NCI-H2171 (cell line): ENCODE measurements around the gene CCR3.
"Not testable (repeated sequence)": the region's sequence is repeated elsewhere in the genome, so short reads cannot be mapped to it uniquely, and the experiment has no call there.

Source experiments
- DNase-seq: peaks from one replicate; lab custom pipeline; 2025; lab: John Stamatoyannopoulos, UW

CCR3 gene

GRCh38 chr3:46242120-46242519 lies at the start of gene CCR3:
TSS of gene CCR3 (plus strand) at chr3:46242460. CDS start at chr3:46265159, 22,699 bp downstream.
- no peak for DNase-seq

DNA sequence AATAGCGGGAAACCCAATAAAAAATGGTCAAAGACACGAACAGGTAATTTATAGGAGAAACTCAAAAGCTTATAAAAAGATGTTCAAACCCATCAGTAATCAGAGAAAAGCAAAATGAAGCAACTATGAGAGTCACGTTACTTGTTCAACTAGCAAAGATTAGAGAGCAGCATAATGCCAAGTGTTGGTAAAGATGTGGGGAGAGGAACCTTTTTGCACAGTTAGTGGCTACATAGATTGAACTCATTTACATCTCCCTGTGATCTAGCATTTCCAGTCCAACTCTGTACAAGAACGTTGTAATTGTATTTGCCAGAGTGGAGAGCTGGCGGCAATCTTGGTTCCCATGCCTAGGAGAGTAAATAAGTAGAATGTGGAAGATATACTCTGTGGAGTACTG lies 49.3 kb upstream of the CCR3 start:
- DNase-seq = no peak

GRCh38 chr3:46193436-46193835 lies 48.8 kb upstream of the CCR3 start:
- DNase-seq = no peak

DNA sequence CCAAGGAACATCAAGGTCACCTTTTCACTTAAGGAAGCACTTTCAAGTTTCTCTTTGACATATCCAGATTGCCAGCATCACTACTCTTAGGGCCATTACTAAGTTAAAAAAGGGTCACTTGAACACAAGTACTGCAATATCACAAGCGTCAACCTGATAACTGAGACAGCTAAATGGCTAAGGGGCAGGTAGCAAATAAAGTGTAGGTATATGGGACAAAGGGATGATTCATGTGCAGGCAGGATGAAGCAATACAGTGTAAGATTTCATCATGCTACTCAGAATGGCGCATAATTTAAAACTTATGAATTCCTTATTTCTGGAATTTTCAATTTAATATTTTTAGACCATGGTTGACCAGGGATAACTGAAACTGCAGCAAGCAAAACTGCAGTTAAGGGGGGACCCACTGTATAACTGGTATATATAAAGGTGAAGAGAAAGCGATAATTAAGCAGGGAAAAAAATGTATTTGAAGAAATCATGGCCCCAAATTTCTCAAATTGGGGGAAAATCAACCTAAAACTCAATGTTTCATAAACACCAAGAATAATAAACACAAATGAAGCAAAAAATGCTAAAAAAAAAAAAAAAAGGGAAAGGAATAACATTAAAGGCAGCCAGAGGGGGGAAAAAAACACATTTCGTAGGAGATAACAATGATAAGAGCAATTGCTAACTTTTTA lies 47.2 kb upstream of the CCR3 start:
- no peak for DNase-seq

- DNase-seq = no peak
Measured at GRCh38 chr3:46196261-46196957, 45.9 kb upstream of the CCR3 start.

DNA sequence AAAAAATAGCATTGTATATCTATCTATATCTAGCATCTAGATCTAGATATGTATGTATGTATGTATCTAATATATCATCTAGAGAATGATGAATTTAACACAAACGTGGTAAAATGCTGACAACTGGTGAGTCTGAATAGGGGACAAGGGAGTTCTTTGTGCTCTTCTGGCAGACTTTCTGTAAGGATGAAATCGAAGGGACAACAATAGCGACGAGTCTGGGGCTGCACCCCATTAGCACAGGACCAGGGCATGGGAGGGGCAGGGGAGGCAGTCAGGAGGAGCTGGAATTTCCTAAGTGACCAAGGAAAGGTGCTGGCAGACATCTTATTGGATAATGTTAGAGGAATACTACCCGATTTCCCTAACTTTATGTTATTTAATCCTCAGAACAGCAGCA lies 42.0 kb upstream of the CCR3 start:
- DNase-seq = no peak

DNA sequence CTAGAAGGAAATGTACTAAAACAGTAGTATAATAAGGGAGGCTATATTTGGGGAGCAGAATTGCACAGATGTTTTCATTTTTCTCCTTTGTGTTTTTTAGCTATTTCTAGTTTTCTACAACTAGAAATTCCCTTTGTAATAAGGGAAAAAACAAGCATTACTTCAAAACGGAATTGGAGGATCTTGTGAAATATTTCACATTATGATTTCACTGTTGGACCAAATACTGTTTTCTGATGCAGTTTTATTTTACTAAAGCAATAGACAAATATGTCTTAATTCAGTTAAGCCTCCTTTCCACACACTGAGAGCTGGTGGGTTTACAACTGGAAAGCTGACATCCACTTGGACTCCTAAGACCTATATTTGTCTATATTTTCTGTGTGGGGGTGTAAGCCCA lies 41.5 kb upstream of the CCR3 start:
- no peak for DNase-seq

DNA sequence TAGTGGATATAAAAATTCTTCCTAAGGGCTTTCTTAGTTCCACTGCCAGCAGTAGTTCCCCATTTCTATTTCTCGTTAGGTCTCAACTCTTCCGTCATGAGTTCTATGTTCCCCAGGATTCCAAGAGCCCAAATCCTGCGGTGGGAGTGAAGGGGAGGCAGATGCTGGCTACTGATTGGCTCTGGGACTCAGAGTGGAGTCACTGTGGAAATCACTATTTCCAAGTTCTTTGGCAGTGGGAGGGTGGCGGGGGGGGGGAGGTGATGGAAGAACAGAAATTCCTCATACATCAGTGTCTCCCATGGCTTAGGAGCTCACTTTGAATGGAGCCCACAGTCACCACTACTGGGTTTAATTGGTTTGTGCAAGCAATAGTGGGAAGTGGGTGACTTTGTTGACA lies 39.7 kb upstream of the CCR3 start:
- no peak for DNase-seq

- no peak for DNase-seq
Measured at GRCh38 chr3:46203681-46204080, 38.6 kb upstream of the CCR3 start.

- no peak for DNase-seq
Measured at GRCh38 chr3:46205286-46205960, 36.8 kb upstream of the CCR3 start.

GRCh38 chr3:46206282-46207015 lies 35.8 kb upstream of the CCR3 start:
- DNase-seq = no peak

GRCh38 chr3:46207514-46207913 lies 34.7 kb upstream of the CCR3 start:
- DNase-seq = not testable (repeated sequence)

DNA sequence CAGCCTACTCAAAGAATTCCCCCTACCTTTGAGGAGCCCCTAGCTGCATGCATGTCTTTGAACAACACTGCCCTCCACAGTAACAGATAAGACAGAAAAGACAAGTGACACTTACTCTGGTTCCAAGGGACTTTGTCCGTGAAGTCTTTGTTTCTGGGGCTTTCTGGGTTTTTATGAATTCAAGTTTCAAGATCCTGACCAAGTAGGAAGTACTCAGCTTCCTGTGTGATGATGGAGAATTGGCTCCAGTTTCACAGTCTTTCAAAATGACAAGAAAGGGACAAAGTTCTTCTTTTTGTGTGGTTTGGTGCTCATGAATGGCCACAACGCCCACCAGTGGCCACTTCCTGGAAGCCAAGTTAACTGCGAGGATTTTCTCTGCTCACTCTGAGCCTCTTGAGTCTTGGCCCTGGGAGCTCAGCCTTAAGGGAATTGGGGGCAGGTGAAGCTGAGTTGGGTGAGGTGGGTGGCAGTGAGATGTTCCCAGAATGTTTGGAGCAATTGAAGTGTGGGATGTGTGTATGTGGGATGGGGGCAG lies 34.0 kb upstream of the CCR3 start, which contains the start of gene CCR1:
CCR1 (minus strand) TSS at position 147 of the 538 bp plus-strand sequence. CDS start 4,000 bp downstream, outside the sequence.
- DNase-seq = no peak

GRCh38 chr3:46209053-46209452 lies 33.2 kb upstream of the CCR3 start:
- DNase-seq = no peak

GRCh38 chr3:46209746-46210470 lies 32.4 kb upstream of the CCR3 start:
- no peak for DNase-seq

DNA sequence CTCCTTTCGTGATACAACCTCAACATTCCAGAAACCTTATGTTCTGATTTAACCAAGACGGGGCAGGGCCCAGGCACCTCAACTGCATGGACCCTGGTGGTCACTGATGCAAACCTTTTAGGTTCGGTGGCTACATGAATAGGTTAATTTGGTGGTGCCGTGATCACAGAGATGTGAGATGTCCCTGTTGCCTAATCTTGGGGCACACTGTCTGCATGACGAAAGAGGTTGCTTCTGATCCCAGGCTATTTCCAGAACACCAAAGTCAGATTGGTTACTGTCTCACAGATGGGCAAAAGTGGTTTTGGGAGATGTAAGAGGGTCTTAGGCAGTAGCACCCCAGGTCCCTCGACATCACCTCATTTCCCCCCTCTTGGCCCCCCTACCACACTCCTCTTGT lies 30.2 kb upstream of the CCR3 start:
- no peak for DNase-seq

GRCh38 chr3:46213201-46213600 lies 29.1 kb upstream of the CCR3 start:
- no peak for DNase-seq

GRCh38 chr3:46214751-46215352 lies 27.4 kb upstream of the CCR3 start:
- DNase-seq = no peak

DNA sequence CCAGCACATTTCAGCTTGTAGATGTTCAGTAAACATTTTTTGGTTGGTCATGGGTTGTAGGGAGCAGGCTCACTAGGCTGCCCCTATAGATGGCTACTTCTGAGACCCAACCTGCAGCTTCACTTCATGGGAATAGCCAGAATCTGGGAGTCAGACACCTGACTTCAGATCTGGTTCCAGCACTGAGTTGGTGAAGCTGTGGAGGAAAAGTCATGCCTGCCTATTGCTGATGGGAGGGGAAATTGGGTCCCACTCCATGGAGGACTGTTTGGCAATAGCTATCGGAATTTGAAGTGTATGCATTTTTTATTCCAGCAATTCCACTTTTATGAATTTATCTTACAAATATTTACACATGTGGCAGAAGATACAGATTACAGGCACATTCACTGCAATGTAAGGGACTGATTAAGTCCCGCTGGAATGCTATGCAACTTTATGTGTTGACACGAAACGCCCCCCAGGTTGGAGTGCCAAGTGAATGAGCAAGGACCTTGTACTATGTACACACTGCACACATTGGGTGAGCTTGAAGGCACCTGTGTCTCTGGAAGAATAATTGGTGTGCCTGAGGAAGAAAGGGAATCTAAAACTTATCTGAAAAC lies 26.3 kb upstream of the CCR3 start:
- DNase-seq = no peak

DNA sequence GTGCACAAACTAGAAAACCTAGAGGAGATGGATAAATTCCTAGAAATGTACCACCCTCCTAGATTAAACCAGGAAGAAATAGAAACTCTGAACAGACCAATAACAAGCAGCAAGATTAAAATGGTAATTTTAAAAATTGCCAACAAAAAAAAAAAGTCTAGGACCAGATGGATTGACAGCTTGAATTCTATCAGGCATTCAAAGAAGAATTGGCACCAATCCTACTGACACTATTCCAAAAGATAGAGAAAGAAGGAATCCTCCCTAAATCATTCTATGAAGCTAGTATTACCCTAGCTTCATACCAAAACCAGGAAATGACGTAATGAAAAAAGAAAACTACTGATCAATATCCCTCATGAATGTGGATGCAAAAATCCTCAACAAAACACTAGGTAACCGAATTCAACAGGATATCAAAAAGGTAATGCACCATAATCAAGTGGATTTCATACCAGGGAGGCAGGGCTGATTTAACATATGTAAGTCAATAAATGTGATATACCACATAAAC lies 24.0 kb upstream of the CCR3 start:
- DNase-seq = no peak
